ENCODE results near the gene PAPOLB.

- no peak for TF ChIP-seq IRF2 (CRISPR knock-in tag; IDR thresholded peaks at IDR 0.05; ENCODE audit: borderline replicate concordance, low read depth)
- no peak for TF ChIP-seq GABPB1 (CRISPR knock-in tag; IDR thresholded peaks at IDR 0.05)
Measured at GRCh38 chr7:4857189-4857588, 4.6 kb downstream of the PAPOLB start.
